ENCODE data around the gene ZMYND10. TPM values are rescaled to one million over a fixed set of nuclear protein-coding genes. Genes with fewer than 3 reads are reported as not detected.

Gene ZMYND10
- total RNA-seq, 5 donors from 2014 or later (not counting 1 experiment from before 2014, with no cell fraction given) = 1.2 to 6.1 (median 2.9) TPM

DNA sequence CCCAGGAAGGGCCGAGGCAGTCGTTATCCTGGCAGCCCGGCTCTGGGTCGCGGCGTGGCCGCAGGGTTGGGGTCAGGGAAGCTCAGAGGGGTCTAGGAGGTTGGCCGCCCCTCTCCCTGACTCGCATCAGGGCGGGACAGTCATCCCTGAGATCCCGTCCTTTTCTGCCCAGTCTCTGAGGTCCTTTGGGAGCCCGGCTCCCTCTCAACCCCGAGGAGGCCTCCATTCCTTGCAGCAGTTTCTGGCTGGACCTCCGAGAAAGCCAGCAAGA is 23.5 kb downstream of the ZMYND10 start:
- 67% methylated on average over 10 of the region's 14 CpGs for WGBS (ENCODE audit: insufficient coverage)
- Mint-ChIP-seq H3K4me3 (peak overlapping the region in 1 of 3 donors; percentile 86), H3K27me3 (no peaks in the 10 kb centered on the region), H3K4me1 (peaks cover 23 to 56% (median 36%) of the 10 kb centered on the region in 3 donors), H3K36me3 (no peaks in the 10 kb centered on the region), H3K9me3 (no peaks in the 10 kb centered on the region), H3K27ac (no peak overlapping the region)
- no peaks in the 10 kb centered on the region for H3K9me3 ChIP-seq
- ChIA-PET CTCF (interaction anchor here (0.6 to 1.0 kb wide), 4 partner anchors 15 to 116 kb away, joined by 3 to 5 read pairs (median 4); partner anchors contain the start of genes HYAL3 (in 1 of the 2) and NAA80 (in 1 of the 2)), POLR2A (no interaction called here)
- peak overlapping the region; percentile 25 for H3K27ac ChIP-seq (ENCODE audit: low read length)
- peak overlapping the region; percentile 80 to 84 for H3K4me3 ChIP-seq (ENCODE audit: control insufficient read depth in 1 of 2, extremely low read depth in 1 of 2, low read length in 1 of 2)
- H3K4me1 ChIP-seq (ENCODE audit: control insufficient read depth in 1 of 2, extremely low read depth in 1 of 2, insufficient read depth in 2 of 2, low read length in 2 of 2) = peaks cover 6 to 67% of the 10 kb centered on the region in 2 experiments
- DNase-seq (no peak), ATAC-seq (replicated peaks in 1 of 4) (no peak)
- no peaks in the 10 kb centered on the region for H3K27me3 ChIP-seq (replicated peaks in 1 of 2; ENCODE audit: control insufficient read depth in 2 of 2, extremely low read depth in 1 of 2, insufficient read depth in 2 of 2, low read length in 1 of 2)
- H3K36me3 ChIP-seq (ENCODE audit: control insufficient read depth in 2 of 2, extremely low read depth in 1 of 2, insufficient read depth in 1 of 2, low read length in 1 of 2) = peaks cover 0 to 6% of the 10 kb centered on the region in 2 donors

DNA sequence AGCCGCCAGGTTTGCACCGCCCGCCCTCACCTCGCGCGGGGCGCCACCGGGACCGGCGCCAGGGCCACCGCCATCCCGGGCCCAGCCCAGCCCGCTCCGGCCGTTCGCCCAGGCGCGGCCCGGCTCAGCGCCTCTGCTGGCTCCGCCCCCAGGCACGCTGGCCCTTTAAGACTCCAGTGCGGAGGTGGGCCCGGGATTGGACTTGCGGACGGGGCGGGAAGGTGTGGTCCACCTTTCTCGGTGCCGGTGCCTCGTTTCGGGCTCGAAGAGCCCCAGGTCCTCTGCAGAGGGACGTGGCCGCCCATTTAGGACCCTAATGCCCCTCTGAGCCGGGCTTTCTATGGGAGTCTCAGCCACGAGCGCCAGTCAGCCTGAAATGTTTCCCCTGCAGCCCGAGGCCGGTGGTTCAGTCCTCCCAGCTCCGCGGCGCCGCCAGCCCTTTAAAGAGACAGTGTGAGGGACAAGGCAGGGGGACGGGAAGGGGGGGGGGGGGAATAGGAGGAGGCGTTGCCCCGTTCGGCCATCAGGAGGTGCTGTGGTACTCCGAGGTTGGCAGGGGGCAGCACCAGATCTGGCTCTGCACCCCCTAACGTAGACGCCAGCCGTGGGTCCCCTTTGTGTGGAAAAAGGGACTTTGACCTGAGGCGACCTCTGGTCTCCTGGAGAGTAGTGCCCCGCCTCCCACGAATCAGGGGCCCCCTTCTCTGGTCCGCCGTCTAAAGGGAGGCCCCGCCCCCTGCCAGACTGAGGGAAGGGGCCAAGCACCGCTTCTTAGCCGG is 24.0 kb downstream of the ZMYND10 start:
- ChIA-PET POLR2A (interaction anchor here in 1 of 2 donors (0.6 kb wide), 1 partner anchor 22 kb away, joined by 13 read pairs; no protein-coding TSS in a partner anchor), CTCF (interaction anchor here (0.6 to 1.0 kb wide), 5 partner anchors 15 to 295 kb away, joined by 3 to 5 read pairs (median 4); partner anchors contain the start of genes HYAL3 (in 1 of the 2) and NAA80 (in 1 of the 2))
- H3K27me3 ChIP-seq (replicated peaks in 1 of 2; ENCODE audit: control insufficient read depth in 2 of 2, extremely low read depth in 1 of 2, insufficient read depth in 2 of 2, low read length in 1 of 2) = no peaks in the 10 kb centered on the region
- peak overlapping the region; percentile 90 for H3K27ac ChIP-seq (ENCODE audit: low read length)
- peak; percentile 59 to 85 (median 75) for DNase-seq
- H3K36me3 ChIP-seq (ENCODE audit: control insufficient read depth in 2 of 2, extremely low read depth in 1 of 2, insufficient read depth in 1 of 2, low read length in 1 of 2) = peaks cover 0 to 6% of the 10 kb centered on the region in 2 donors
- Mint-ChIP-seq H3K9me3 (no peaks in the 10 kb centered on the region), H3K4me3 (peak overlapping the region; percentile 80 to 86 (median 80)), H3K27me3 (no peaks in the 10 kb centered on the region), H3K4me1 (peaks cover 28 to 57% (median 38%) of the 10 kb centered on the region in 3 donors), H3K27ac (peak overlapping the region; percentile 91 to 96), H3K36me3 (no peaks in the 10 kb centered on the region)
- H3K9me3 ChIP-seq = no peaks in the 10 kb centered on the region
- peak overlapping the region; percentile 80 to 84 for H3K4me3 ChIP-seq (ENCODE audit: control insufficient read depth in 1 of 2, extremely low read depth in 1 of 2, low read length in 1 of 2)
- H3K4me1 ChIP-seq (ENCODE audit: control insufficient read depth in 1 of 2, extremely low read depth in 1 of 2, insufficient read depth in 2 of 2, low read length in 2 of 2) = peaks cover 6 to 67% of the 10 kb centered on the region in 2 experiments
- ATAC-seq (replicated peaks in 1 of 4) = peak; percentile 77 to 84 (median 80)
- 3% methylated on average over 50 of the region's 59 CpGs for WGBS (ENCODE audit: insufficient coverage)

DNA sequence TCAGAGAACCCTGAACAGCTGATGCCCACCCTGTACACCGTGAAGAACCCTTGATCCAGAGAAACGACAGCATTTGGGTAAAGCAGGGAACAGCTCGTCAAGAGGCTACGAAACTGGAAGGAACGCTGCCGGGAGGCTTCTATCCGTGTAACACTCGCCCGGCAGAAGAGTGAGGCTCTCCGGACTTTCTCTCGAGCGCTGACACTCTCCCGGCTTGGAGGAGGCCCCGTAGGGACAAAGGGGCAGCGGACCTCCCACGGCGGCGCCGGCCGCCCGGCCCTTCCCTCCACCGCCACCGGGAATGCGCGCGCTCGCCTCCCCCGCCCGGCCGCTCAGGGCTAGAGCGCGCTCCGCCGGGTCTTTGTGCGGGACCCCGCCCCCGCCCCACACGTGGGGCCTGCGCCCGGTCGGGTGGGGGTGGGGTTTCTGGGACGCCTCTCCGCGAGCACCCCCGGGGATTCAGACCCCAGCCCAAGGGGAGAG is 24.6 kb downstream of the ZMYND10 start:
- Histone ChIP-seq H3K27ac (ENCODE audit: low read length) (peak overlapping the region; percentile 35), H3K27me3 (replicated peaks in 1 of 2; ENCODE audit: control insufficient read depth in 2 of 2, extremely low read depth in 1 of 2, insufficient read depth in 2 of 2, low read length in 1 of 2) (no peaks in the 10 kb centered on the region), H3K9me3 (no peaks in the 10 kb centered on the region), H3K4me3 (ENCODE audit: control insufficient read depth in 1 of 2, extremely low read depth in 1 of 2, low read length in 1 of 2) (peak overlapping the region; percentile 80 to 84), H3K4me1 (ENCODE audit: control insufficient read depth in 1 of 2, extremely low read depth in 1 of 2, insufficient read depth in 2 of 2, low read length in 2 of 2) (peaks cover 6 to 73% of the 10 kb centered on the region in 2 experiments), H3K36me3 (ENCODE audit: control insufficient read depth in 2 of 2, extremely low read depth in 1 of 2, insufficient read depth in 1 of 2, low read length in 1 of 2) (peaks cover 0 to 3% of the 10 kb centered on the region in 2 donors)
- peaks cover 34 to 57% (median 39%) of the 10 kb centered on the region in 3 donors for H3K4me1 Mint-ChIP-seq
- H3K27ac Mint-ChIP-seq = peak overlapping the region; percentile 73 to 90
- H3K36me3 Mint-ChIP-seq = no peaks in the 10 kb centered on the region
- DNase-seq (peak in 9 of 35 experiments; percentile 28 to 70 (median 38)), ATAC-seq (replicated peaks in 1 of 4) (peak; percentile 59 to 65 (median 62))
- CTCF ChIA-PET = interaction anchor here (0.6 to 1.0 kb wide), 5 partner anchors 16 to 295 kb away, joined by 3 to 5 read pairs (median 4); partner anchors contain the start of genes HYAL3 (in 1 of the 2) and NAA80 (in 1 of the 2)
- WGBS (ENCODE audit: insufficient coverage) = 1% methylated on average over 34 of the region's 45 CpGs
- H3K9me3 Mint-ChIP-seq = no peaks in the 10 kb centered on the region
- POLR2A ChIA-PET = interaction anchor here in 1 of 2 donors (0.6 kb wide), 1 partner anchor 21 kb away, joined by 13 read pairs; no protein-coding TSS in a partner anchor
- H3K27me3 Mint-ChIP-seq = no peaks in the 10 kb centered on the region
- peak overlapping the region; percentile 82 to 90 (median 86) for H3K4me3 Mint-ChIP-seq

DNA sequence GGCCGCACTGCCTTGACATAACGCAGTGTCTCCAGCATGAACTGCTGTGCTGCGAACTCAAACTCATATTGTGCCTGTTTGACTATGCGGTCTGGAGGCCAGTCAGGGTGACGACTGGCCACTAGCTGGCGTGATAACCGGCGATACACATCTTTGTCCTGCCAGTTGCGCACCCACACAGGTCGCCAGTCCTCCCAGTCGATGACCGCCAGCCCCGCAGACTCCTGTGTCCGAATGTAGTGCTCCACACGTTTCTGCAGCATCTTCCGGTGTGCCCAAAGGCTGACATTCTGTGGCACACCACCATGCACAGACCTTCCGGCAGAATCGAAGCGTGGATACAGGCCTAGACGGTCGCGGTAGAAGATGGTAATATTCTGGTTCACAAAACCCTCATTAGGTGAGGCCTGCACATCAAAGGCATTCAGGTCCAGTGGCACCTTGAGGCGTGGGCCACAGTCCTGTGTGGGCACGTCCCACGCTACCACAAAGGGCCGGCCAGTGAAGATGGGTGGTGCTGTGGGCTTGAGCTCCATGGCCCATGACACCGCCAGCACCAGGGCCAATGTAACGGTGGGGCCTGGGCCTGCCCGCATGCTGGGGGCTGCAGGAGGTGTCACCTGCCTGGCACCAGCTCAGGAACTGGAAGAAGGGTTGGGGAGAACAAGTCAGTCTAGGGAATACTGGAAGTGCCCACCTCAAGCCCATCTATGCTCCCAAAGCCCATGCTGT is 25.5 kb downstream of the ZMYND10 start:
- WGBS (ENCODE audit: insufficient coverage) = 96% methylated on average over 23 of the region's 29 CpGs
- CTCF ChIA-PET = no interaction called here
- H3K4me1 Mint-ChIP-seq = peaks cover 31 to 60% (median 42%) of the 10 kb centered on the region in 3 donors
- no peaks in the 10 kb centered on the region for H3K36me3 ChIP-seq (ENCODE audit: control insufficient read depth in 2 of 2, extremely low read depth in 1 of 2, insufficient read depth in 1 of 2, low read length in 1 of 2)
- H3K9me3 ChIP-seq = no peaks in the 10 kb centered on the region
- H3K9me3 Mint-ChIP-seq = no peaks in the 10 kb centered on the region
- H3K4me1 ChIP-seq (ENCODE audit: control insufficient read depth in 1 of 2, extremely low read depth in 1 of 2, insufficient read depth in 2 of 2, low read length in 2 of 2) = peaks cover 6 to 77% of the 10 kb centered on the region in 2 experiments
- no peak for ATAC-seq (replicated peaks in 1 of 4)
- H3K36me3 Mint-ChIP-seq = no peaks in the 10 kb centered on the region
- no peak for DNase-seq
- H3K27me3 ChIP-seq (replicated peaks in 1 of 2; ENCODE audit: control insufficient read depth in 2 of 2, extremely low read depth in 1 of 2, insufficient read depth in 2 of 2, low read length in 1 of 2) = no peaks in the 10 kb centered on the region
- peak overlapping the region; percentile 80 to 84 for H3K4me3 ChIP-seq (ENCODE audit: control insufficient read depth in 1 of 2, extremely low read depth in 1 of 2, low read length in 1 of 2)
- peak overlapping the region in 1 of 2 donors; percentile 90 for H3K27ac Mint-ChIP-seq
- peak overlapping the region; percentile 82 to 90 (median 86) for H3K4me3 Mint-ChIP-seq
- no peak overlapping the region for H3K27ac ChIP-seq (ENCODE audit: low read length)
- POLR2A ChIA-PET = no interaction called here
- no peaks in the 10 kb centered on the region for H3K27me3 Mint-ChIP-seq

DNA sequence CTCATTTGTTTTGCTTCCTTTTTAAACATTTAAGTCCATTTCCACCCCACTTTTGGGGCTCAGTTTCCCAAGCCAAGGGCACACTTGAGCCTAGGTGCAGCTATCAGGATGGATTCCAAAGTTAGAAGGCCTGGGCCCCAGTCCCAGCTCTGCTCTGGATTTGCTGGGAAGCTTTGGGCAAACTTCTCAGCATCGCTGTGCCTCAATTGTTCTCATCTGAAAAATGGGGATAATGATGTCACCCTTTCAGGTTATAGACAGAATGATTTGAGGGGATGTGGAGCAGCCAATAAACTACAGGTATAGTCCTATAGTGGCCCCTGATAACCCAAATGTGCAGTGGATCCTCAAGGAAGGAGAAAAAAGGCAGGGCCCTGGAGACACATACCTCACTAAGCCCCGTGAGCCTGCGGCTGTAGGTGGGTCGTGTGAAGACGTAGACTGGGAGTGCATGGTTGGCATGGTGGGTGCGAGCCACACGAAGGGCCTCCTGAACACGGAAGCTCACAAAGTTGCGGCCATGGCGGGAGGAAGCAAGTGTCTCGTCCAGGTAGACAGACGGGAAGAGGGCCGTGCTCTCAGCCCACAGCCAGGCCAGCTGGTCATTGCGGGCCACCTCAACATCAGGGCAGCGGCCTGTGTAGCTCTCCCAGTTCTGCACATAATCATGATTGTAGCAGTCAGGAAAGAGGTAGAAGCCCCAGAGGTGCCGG is 26.2 kb downstream of the ZMYND10 start:
- 100% methylated on average over 4 of the region's 16 CpGs for WGBS (ENCODE audit: insufficient coverage)
- H3K27ac ChIP-seq (ENCODE audit: low read length) = no peak overlapping the region
- ChIA-PET POLR2A (interaction anchor here in 1 of 2 donors (0.5 kb wide), 1 partner anchor 9 kb away, joined by 5 read pairs; no protein-coding TSS in a partner anchor), CTCF (no interaction called here)
- H3K4me3 Mint-ChIP-seq = peak overlapping the region in 2 of 3 donors; percentile 86 to 90
- no peaks in the 10 kb centered on the region for H3K27me3 Mint-ChIP-seq
- H3K9me3 ChIP-seq = no peaks in the 10 kb centered on the region
- no peaks in the 10 kb centered on the region for H3K36me3 ChIP-seq (ENCODE audit: control insufficient read depth in 2 of 2, extremely low read depth in 1 of 2, insufficient read depth in 1 of 2, low read length in 1 of 2)
- DNase-seq (no peak), ATAC-seq (replicated peaks in 1 of 4) (no peak)
- no peak overlapping the region for H3K4me3 ChIP-seq (ENCODE audit: control insufficient read depth in 1 of 2, extremely low read depth in 1 of 2, low read length in 1 of 2)
- H3K9me3 Mint-ChIP-seq = no peaks in the 10 kb centered on the region
- peaks cover 6 to 73% of the 10 kb centered on the region in 2 experiments for H3K4me1 ChIP-seq (ENCODE audit: control insufficient read depth in 1 of 2, extremely low read depth in 1 of 2, insufficient read depth in 2 of 2, low read length in 2 of 2)
- H3K36me3 Mint-ChIP-seq = no peaks in the 10 kb centered on the region
- no peaks in the 10 kb centered on the region for H3K27me3 ChIP-seq (replicated peaks in 1 of 2; ENCODE audit: control insufficient read depth in 2 of 2, extremely low read depth in 1 of 2, insufficient read depth in 2 of 2, low read length in 1 of 2)
- peaks cover 26 to 55% (median 37%) of the 10 kb centered on the region in 3 donors for H3K4me1 Mint-ChIP-seq
- no peak overlapping the region for H3K27ac Mint-ChIP-seq
